ENCODE results near the gene CAMK1G. TPM values are rescaled to one million over a fixed set of nuclear protein-coding genes. Genes with fewer than 3 reads are reported as not detected.
A peak's percentile ranks its signal among the peaks of the same experiment; 100 is the strongest.

The CAMK1G gene
- total RNA-seq, 5 donors from 2014 or later (not counting 1 experiment from before 2014, with no cell fraction given) = not detected

DNA sequence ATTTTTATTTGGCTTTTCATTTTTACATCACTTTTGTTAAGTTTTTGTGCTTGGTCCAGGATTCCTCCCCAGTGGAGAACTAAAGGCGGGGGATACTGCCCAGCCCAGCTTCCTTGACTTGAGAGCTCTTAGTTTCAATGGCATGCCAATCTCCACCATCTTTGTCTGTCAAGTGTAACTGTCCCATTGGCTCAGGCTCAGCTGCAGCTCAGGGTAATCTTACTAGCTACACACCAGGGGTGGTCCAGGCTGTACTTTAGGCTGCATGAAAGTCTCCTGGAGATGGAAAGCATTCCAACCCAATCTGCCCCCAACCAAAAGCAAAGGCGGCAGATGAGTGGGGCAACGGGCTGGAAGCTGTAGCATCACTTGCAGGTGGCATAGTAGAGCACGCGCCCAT is 31.4 kb downstream of the CAMK1G start:
- WGBS (ENCODE audit: insufficient coverage) = 88% methylated on average over 3 of the region's 5 CpGs
- Mint-ChIP-seq H3K36me3 (peaks cover 8% of the 10 kb centered on the region), H3K4me1 (peaks cover 0 to 11% (median 10%) of the 10 kb centered on the region in 3 donors), H3K9me3 (no peaks in the 10 kb centered on the region), H3K27ac (no peak overlapping the region), H3K27me3 (no peaks in the 10 kb centered on the region), H3K4me3 (no peak overlapping the region)
- no peak overlapping the region for H3K27ac ChIP-seq (ENCODE audit: low read length)
- H3K4me1 ChIP-seq (ENCODE audit: control insufficient read depth in 1 of 2, extremely low read depth in 1 of 2, insufficient read depth in 2 of 2, low read length in 2 of 2) = peaks cover 0 to 12% of the 10 kb centered on the region in 2 experiments
- ChIA-PET CTCF (no interaction called here), POLR2A (no interaction called here)
- no peak for DNase-seq
- no peak for ATAC-seq (replicated peaks in 1 of 4)
- H3K36me3 ChIP-seq (ENCODE audit: control insufficient read depth in 2 of 2, extremely low read depth in 1 of 2, insufficient read depth in 1 of 2, low read length in 1 of 2) = no peaks in the 10 kb centered on the region
- H3K27me3 ChIP-seq (replicated peaks in 1 of 2; ENCODE audit: control insufficient read depth in 2 of 2, extremely low read depth in 1 of 2, insufficient read depth in 2 of 2, low read length in 1 of 2) = no peaks in the 10 kb centered on the region
- no peaks in the 10 kb centered on the region for H3K9me3 ChIP-seq
- H3K4me3 ChIP-seq (ENCODE audit: control insufficient read depth in 1 of 2, extremely low read depth in 1 of 2, low read length in 1 of 2) = no peak overlapping the region

GRCh38 chr1:209616366-209617046 is 33.0 kb downstream of the CAMK1G start:
- Mint-ChIP-seq H3K4me1 (peaks cover 0 to 11% (median 10%) of the 10 kb centered on the region in 3 donors), H3K36me3 (peaks cover 8% of the 10 kb centered on the region), H3K9me3 (no peaks in the 10 kb centered on the region), H3K4me3 (no peak overlapping the region), H3K27me3 (no peaks in the 10 kb centered on the region), H3K27ac (no peak overlapping the region)
- ATAC-seq (replicated peaks in 1 of 4) (no peak), DNase-seq (no peak)
- no peaks in the 10 kb centered on the region for H3K36me3 ChIP-seq (ENCODE audit: control insufficient read depth in 2 of 2, extremely low read depth in 1 of 2, insufficient read depth in 1 of 2, low read length in 1 of 2)
- H3K4me3 ChIP-seq (ENCODE audit: control insufficient read depth in 1 of 2, extremely low read depth in 1 of 2, low read length in 1 of 2) = no peak overlapping the region
- ChIA-PET POLR2A (no interaction called here), CTCF (interaction anchor here in 1 of 2 donors (0.6 kb wide), 1 partner anchor 429 kb away, joined by 3 read pairs; no protein-coding TSS in a partner anchor)
- no peaks in the 10 kb centered on the region for H3K27me3 ChIP-seq (replicated peaks in 1 of 2; ENCODE audit: control insufficient read depth in 2 of 2, extremely low read depth in 1 of 2, insufficient read depth in 2 of 2, low read length in 1 of 2)
- WGBS (ENCODE audit: insufficient coverage) = 90% methylated on average over 5 of the region's 5 CpGs
- H3K27ac ChIP-seq (ENCODE audit: low read length) = no peak overlapping the region
- H3K4me1 ChIP-seq (ENCODE audit: control insufficient read depth in 1 of 2, extremely low read depth in 1 of 2, insufficient read depth in 2 of 2, low read length in 2 of 2) = peaks cover 0 to 12% of the 10 kb centered on the region in 2 experiments
- H3K9me3 ChIP-seq = no peaks in the 10 kb centered on the region

DNA sequence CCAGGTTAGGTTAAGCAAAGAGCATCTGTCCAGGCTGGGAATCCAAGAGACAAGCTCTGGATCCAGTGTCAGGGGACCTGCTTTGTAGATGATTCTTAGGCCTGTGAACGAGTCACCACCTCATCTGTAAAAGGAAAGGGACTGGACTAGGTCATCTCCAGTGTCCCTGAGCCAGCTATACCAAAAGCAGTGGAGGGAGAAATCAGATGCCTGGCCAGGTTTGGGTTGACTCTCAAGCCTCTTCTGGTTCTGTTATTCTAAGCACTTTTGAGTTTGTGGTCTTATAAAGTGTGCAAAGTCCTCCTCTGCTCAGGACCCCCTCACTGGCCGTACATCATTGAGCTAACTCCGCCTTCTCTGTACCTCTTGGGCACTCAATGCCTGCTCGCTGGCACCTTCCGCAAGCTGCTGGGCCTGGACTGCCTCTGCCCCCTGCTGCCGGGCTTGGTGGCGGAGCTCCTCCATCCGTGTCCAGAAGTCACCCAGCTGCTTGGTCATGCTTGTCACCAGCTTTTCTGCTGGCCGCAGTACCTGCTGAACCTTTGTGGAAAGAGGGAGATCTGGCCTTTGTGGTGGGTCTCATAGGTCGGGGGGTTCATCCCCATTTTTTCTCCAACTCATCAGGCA is 33.6 kb downstream of the CAMK1G start:
- Histone ChIP-seq H3K27ac (ENCODE audit: low read length) (no peak overlapping the region), H3K27me3 (replicated peaks in 1 of 2; ENCODE audit: control insufficient read depth in 2 of 2, extremely low read depth in 1 of 2, insufficient read depth in 2 of 2, low read length in 1 of 2) (no peaks in the 10 kb centered on the region), H3K4me1 (ENCODE audit: control insufficient read depth in 1 of 2, extremely low read depth in 1 of 2, insufficient read depth in 2 of 2, low read length in 2 of 2) (peaks cover 0 to 12% of the 10 kb centered on the region in 2 experiments), H3K36me3 (ENCODE audit: control insufficient read depth in 2 of 2, extremely low read depth in 1 of 2, insufficient read depth in 1 of 2, low read length in 1 of 2) (no peaks in the 10 kb centered on the region), H3K9me3 (no peaks in the 10 kb centered on the region), H3K4me3 (ENCODE audit: control insufficient read depth in 1 of 2, extremely low read depth in 1 of 2, low read length in 1 of 2) (no peak overlapping the region)
- ChIA-PET POLR2A (no interaction called here), CTCF (interaction anchor here in 1 of 2 donors (0.6 kb wide), 1 partner anchor 430 kb away, joined by 3 read pairs; no protein-coding TSS in a partner anchor)
- H3K27ac Mint-ChIP-seq = no peak overlapping the region
- DNase-seq (no peak), ATAC-seq (replicated peaks in 1 of 4) (no peak)
- 97% methylated on average over 8 of the region's 10 CpGs for WGBS (ENCODE audit: insufficient coverage)
- H3K4me1 Mint-ChIP-seq = peaks cover 0 to 11% (median 10%) of the 10 kb centered on the region in 3 donors
- no peak overlapping the region for H3K4me3 Mint-ChIP-seq
- H3K36me3 Mint-ChIP-seq = peaks cover 8% of the 10 kb centered on the region
- no peaks in the 10 kb centered on the region for H3K9me3 Mint-ChIP-seq
- H3K27me3 Mint-ChIP-seq = no peaks in the 10 kb centered on the region

GRCh38 chr1:209617755-209618154 is 34.2 kb downstream of the CAMK1G start:
- Histone ChIP-seq H3K27me3 (replicated peaks in 1 of 2; ENCODE audit: control insufficient read depth in 2 of 2, extremely low read depth in 1 of 2, insufficient read depth in 2 of 2, low read length in 1 of 2) (no peaks in the 10 kb centered on the region), H3K36me3 (ENCODE audit: control insufficient read depth in 2 of 2, extremely low read depth in 1 of 2, insufficient read depth in 1 of 2, low read length in 1 of 2) (no peaks in the 10 kb centered on the region), H3K4me3 (ENCODE audit: control insufficient read depth in 1 of 2, extremely low read depth in 1 of 2, low read length in 1 of 2) (no peak overlapping the region), H3K27ac (ENCODE audit: low read length) (no peak overlapping the region), H3K9me3 (no peaks in the 10 kb centered on the region), H3K4me1 (ENCODE audit: control insufficient read depth in 1 of 2, extremely low read depth in 1 of 2, insufficient read depth in 2 of 2, low read length in 2 of 2) (peaks cover 0 to 12% of the 10 kb centered on the region in 2 experiments)
- Mint-ChIP-seq H3K36me3 (peaks cover 8% of the 10 kb centered on the region), H3K4me3 (no peak overlapping the region), H3K27me3 (no peaks in the 10 kb centered on the region), H3K27ac (no peak overlapping the region), H3K9me3 (no peaks in the 10 kb centered on the region), H3K4me1 (peaks cover 0 to 11% (median 9%) of the 10 kb centered on the region in 3 donors)
- no peak for DNase-seq
- WGBS (ENCODE audit: insufficient coverage) = 100% methylated on average over 1 of the region's 6 CpGs
- ChIA-PET CTCF (interaction anchor here in 1 of 2 donors (1.6 kb wide), 1 partner anchor 48 kb away, joined by 4 read pairs; no protein-coding TSS in a partner anchor), POLR2A (no interaction called here)
- no peak for ATAC-seq (replicated peaks in 1 of 4)

DNA sequence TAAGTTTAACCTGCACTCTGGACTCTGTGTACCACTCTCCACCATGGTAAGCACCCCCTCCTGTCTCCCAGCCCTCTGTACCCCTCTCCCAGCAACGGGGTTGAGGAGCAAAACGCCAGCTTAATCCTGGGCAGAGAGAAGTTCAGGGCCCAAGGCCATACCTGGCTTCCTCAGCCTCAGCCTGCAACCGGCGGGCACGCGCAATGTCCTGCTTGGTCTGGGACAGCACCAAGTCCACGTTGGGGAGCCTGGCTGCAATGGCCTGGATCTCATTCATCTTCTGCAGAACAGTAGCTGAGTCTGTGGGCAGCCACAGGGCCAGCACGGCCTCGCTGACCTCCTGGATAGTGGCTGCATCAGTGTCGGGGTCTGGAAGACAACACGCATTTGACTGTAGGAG is 34.8 kb downstream of the CAMK1G start:
- Mint-ChIP-seq H3K4me3 (no peak overlapping the region), H3K27ac (no peak overlapping the region), H3K4me1 (peaks cover 0 to 11% (median 9%) of the 10 kb centered on the region in 3 donors), H3K36me3 (peaks cover 8% of the 10 kb centered on the region), H3K27me3 (no peaks in the 10 kb centered on the region), H3K9me3 (no peaks in the 10 kb centered on the region)
- ChIA-PET CTCF (interaction anchor here in 1 of 2 donors (0.7 to 1.6 kb wide), 3 partner anchors 16 to 1658 kb away, joined by 3 to 4 read pairs (median 3); no protein-coding TSS in a partner anchor), POLR2A (no interaction called here)
- no peaks in the 10 kb centered on the region for H3K9me3 ChIP-seq
- no peak overlapping the region for H3K4me3 ChIP-seq (ENCODE audit: control insufficient read depth in 1 of 2, extremely low read depth in 1 of 2, low read length in 1 of 2)
- H3K27ac ChIP-seq (ENCODE audit: low read length) = no peak overlapping the region
- 87% methylated on average over 10 of the region's 11 CpGs for WGBS (ENCODE audit: insufficient coverage)
- no peaks in the 10 kb centered on the region for H3K36me3 ChIP-seq (ENCODE audit: control insufficient read depth in 2 of 2, extremely low read depth in 1 of 2, insufficient read depth in 1 of 2, low read length in 1 of 2)
- H3K4me1 ChIP-seq (ENCODE audit: control insufficient read depth in 1 of 2, extremely low read depth in 1 of 2, insufficient read depth in 2 of 2, low read length in 2 of 2) = peaks cover 0 to 12% of the 10 kb centered on the region in 2 experiments
- ATAC-seq (replicated peaks in 1 of 4) (no peak), DNase-seq (no peak)
- H3K27me3 ChIP-seq (replicated peaks in 1 of 2; ENCODE audit: control insufficient read depth in 2 of 2, extremely low read depth in 1 of 2, insufficient read depth in 2 of 2, low read length in 1 of 2) = no peaks in the 10 kb centered on the region

- Mint-ChIP-seq H3K9me3 (no peaks in the 10 kb centered on the region), H3K27me3 (no peaks in the 10 kb centered on the region), H3K4me3 (no peak overlapping the region), H3K27ac (no peak overlapping the region), H3K36me3 (peaks cover 8% of the 10 kb centered on the region), H3K4me1 (peaks cover 0 to 11% (median 9%) of the 10 kb centered on the region in 3 donors)
- H3K9me3 ChIP-seq = no peaks in the 10 kb centered on the region
- ChIA-PET CTCF (interaction anchor here (0.7 to 1.6 kb wide), 4 partner anchors 9 to 1658 kb away, joined by 3 to 4 read pairs (median 4); no protein-coding TSS in a partner anchor), POLR2A (no interaction called here)
- WGBS (ENCODE audit: insufficient coverage) = 35% methylated on average over 2 of the region's 6 CpGs
- DNase-seq (peak in 1 of 35 experiments; percentile 9), ATAC-seq (replicated peaks in 1 of 4) (peak in 1 of 4 experiments; percentile 37)
- no peak overlapping the region for H3K27ac ChIP-seq (ENCODE audit: low read length)
- no peaks in the 10 kb centered on the region for H3K27me3 ChIP-seq (replicated peaks in 1 of 2; ENCODE audit: control insufficient read depth in 2 of 2, extremely low read depth in 1 of 2, insufficient read depth in 2 of 2, low read length in 1 of 2)
- no peak overlapping the region for H3K4me3 ChIP-seq (ENCODE audit: control insufficient read depth in 1 of 2, extremely low read depth in 1 of 2, low read length in 1 of 2)
- H3K4me1 ChIP-seq (ENCODE audit: control insufficient read depth in 1 of 2, extremely low read depth in 1 of 2, insufficient read depth in 2 of 2, low read length in 2 of 2) = peaks cover 0 to 12% of the 10 kb centered on the region in 2 experiments
- no peaks in the 10 kb centered on the region for H3K36me3 ChIP-seq (ENCODE audit: control insufficient read depth in 2 of 2, extremely low read depth in 1 of 2, insufficient read depth in 1 of 2, low read length in 1 of 2)
These were observed 35.4 kb downstream of the CAMK1G start for GRCh38 chr1:209618756-209619420.

All from T-cell (primary cell).